T-helper 2 cell (primary cell): ENCODE data around the gene RNF115.
"Not testable (repeated sequence)": the region's sequence is repeated elsewhere in the genome, so short reads cannot be mapped to it uniquely, and the experiment has no call there.

Experiments
- DNase-seq, 5 experiments: peaks; one replicate each; pipeline versions ENCODE4 v3.0.0 to v3.0.0-alpha.2; 2012 to 2022

The RNF115 gene

GRCh38 chr1:145729196-145729595, 94.7 kb downstream of the RNF115 start:
- no peak for DNase-seq

- DNase-seq: not testable (repeated sequence)
Measured at GRCh38 chr1:145726193-145726592, 97.7 kb downstream of the RNF115 start.

GRCh38 chr1:145720878-145721671, 102.8 kb downstream of the RNF115 start:
- DNase-seq: peak; percentile 51 to 66 (median 55)

- DNase-seq: no peak
Measured at GRCh38 chr1:145720556-145720877, 103.4 kb downstream of the RNF115 start.

GRCh38 chr1:145719230-145720079, 104.4 kb downstream of the RNF115 start, which contains the start of gene CD160:
Gene CD160 (plus strand): TSS chr1:145719499. CDS start chr1:145728328, 8,829 bp downstream.
- DNase-seq: peak in 1 of 5 experiments; percentile 72

- DNase-seq: not testable (repeated sequence)
Measured at GRCh38 chr1:145718465-145718864, 105.4 kb downstream of the RNF115 start.

- no peak for DNase-seq
Measured at GRCh38 chr1:145717833-145718232, 106.1 kb downstream of the RNF115 start.

GRCh38 chr1:145716641-145717345, 107.1 kb downstream of the RNF115 start:
- DNase-seq: peak in 1 of 5 experiments; percentile 68

GRCh38 chr1:145714524-145715111, 109.3 kb downstream of the RNF115 start:
- no peak for DNase-seq

- no peak for DNase-seq
Measured at GRCh38 chr1:145711213-145711651, 112.7 kb downstream of the RNF115 start.

GRCh38 chr1:145710291-145711027, 113.4 kb downstream of the RNF115 start:
- no peak for DNase-seq

GRCh38 chr1:145708063-145708462, 115.8 kb downstream of the RNF115 start:
- no peak for DNase-seq

GRCh38 chr1:145707183-145707867, 116.6 kb downstream of the RNF115 start, which contains the start of gene PDZK1:
Gene PDZK1 (minus strand): TSS chr1:145707368. CDS start chr1:145688021, 19,347 bp downstream.
- no peak for DNase-seq

- no peak for DNase-seq
Measured at GRCh38 chr1:145706086-145706664, 117.7 kb downstream of the RNF115 start.

GRCh38 chr1:145705622-145706021, 118.3 kb downstream of the RNF115 start:
- DNase-seq: no peak

GRCh38 chr1:145702826-145703225, 121.1 kb downstream of the RNF115 start:
- no peak for DNase-seq

GRCh38 chr1:145702052-145702451, 121.8 kb downstream of the RNF115 start:
- DNase-seq: no peak

GRCh38 chr1:145701306-145701862, 122.5 kb downstream of the RNF115 start:
- no peak for DNase-seq

- no peak for DNase-seq
Measured at GRCh38 chr1:145696630-145696960, 127.3 kb downstream of the RNF115 start.

- DNase-seq: no peak
Measured at GRCh38 chr1:145695821-145696629, 127.9 kb downstream of the RNF115 start.
